Activated CD8-positive, alpha-beta T cell treated with anti-CD3 and anti-CD28 coated beads for 36 hours (primary cell): ENCODE data around the gene HTRA1. TPM values are rescaled to one million over a fixed set of nuclear protein-coding genes. Genes with fewer than 3 reads are reported as not detected.
A peak's percentile ranks its signal among the peaks of the same experiment; 100 is the strongest.

Experiments used
- ATAC-seq: fragments of 200-7000 bp; cut with Tn5 transposase; one replicate; pipeline ENCODE4 v1.10.0; 2021; ENCODE audit warnings: mild to moderate bottlenecking, moderate library complexity
- CTCF ChIA-PET: fragments of 350-600 bp; sonication (Branson Sonifier 250); formaldehyde crosslinking; loops from one replicate; lab custom pipeline; 2021; ENCODE audit warnings: antibody characterized with exemption; lab: Charles Lee
- POLR2A ChIA-PET: fragments of 350-600 bp; sonication (Branson Sonifier 250); formaldehyde crosslinking; loops from one replicate; lab custom pipeline; 2021; ENCODE audit warnings: antibody characterized with exemption; lab: Charles Lee
- DNase-seq: peaks from one replicate; pipeline ENCODE4 v3.0.0-alpha.2; 2020
- H3K27ac Mint-ChIP-seq: one replicate; pipeline ENCODE4 v1.8.0; 2021; ENCODE audit warnings: mild to moderate bottlenecking, mixed read lengths
- H3K27me3 Mint-ChIP-seq: one replicate; pipeline ENCODE4 v1.8.0; 2021; ENCODE audit warnings: mixed read lengths
- H3K36me3 Mint-ChIP-seq: one replicate; pipeline ENCODE4 v1.8.0; 2021; ENCODE audit warnings: low read depth, mixed read lengths
- H3K4me1 Mint-ChIP-seq: one replicate; pipeline ENCODE4 v1.8.0; 2021; ENCODE audit warnings: low read depth, mixed read lengths
- H3K4me3 Mint-ChIP-seq: one replicate; pipeline ENCODE4 v1.8.0; 2021; ENCODE audit warnings: mild to moderate bottlenecking, moderate library complexity, mixed read lengths
- H3K9me3 Mint-ChIP-seq: one replicate; pipeline ENCODE4 v1.8.0; 2021; ENCODE audit warnings: mixed read lengths
- CTCF ChIP-seq: fragments of 200-600 bp; IDR thresholded peaks from one replicate; pipeline ENCODE4 v1.8.0; 2022; ENCODE audit warnings: antibody characterized with exemption, mild to moderate bottlenecking
- intact Hi-C: fragments of 100-400 bp; cut with micrococcal nuclease; formaldehyde crosslinking; loops from one replicate; pipeline ENCODE4 v1.10.0; 2022
- total RNA-seq, 2 experiments: library from RNA; stranded (reverse); gene quantifications; one replicate each; pipeline ENCODE4 v1.2.3, GENCODE V29; 2021

The HTRA1 gene
- total RNA-seq, 2 experiments from 2014 or later: not detected

DNA sequence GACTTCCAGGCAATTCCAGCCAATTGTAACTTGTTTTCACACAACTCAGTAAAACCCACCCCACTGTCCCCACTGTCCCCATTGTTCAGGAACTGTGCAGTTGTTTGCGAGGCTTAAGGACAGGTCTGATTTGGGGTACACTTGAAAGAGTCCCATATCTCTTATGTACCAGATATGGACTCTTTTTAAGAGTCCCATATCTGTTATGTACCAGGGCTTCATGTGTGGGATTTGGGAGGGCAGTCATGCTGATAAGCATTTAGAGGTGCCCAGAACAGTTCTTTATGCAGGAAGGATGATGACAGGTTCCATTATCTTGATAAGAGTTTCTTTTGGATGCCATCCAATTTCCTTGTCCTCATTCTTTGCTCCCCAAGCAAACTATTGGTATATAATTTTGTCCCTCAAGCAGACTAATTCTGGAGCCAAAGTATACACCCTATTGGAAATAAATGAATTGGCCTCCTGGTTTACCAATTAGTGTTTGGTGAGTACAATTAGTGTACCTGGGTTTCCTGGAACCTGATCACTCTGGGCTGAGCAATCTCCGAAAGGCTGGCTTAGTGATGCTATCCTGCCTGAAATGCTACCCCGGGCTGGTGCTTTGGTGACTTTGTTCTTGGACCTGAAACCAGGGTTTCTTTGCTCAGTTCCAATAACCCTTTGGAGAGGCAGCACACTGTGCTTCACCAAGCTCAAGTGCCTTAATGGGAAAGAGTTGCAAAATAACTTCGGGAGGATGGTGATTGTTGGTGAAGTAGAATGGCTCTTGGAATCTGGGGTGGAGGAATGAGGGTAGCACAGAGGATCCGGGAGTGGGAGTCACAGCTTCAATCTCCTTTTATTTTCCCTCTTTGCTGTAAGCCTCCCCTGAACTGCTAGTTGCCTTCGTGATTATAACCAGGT, 93.0 kb downstream of the HTRA1 start:
- POLR2A ChIA-PET: no interaction called here
- Mint-ChIP-seq H3K27ac (no peak overlapping the region), H3K36me3 (no peaks in the 10 kb centered on the region), H3K4me1 (peaks cover 29% of the 10 kb centered on the region), H3K27me3 (no peaks in the 10 kb centered on the region), H3K9me3 (no peaks in the 10 kb centered on the region), H3K4me3 (no peak overlapping the region)
- TF ChIP-seq CTCF: no peak
- ATAC-seq (no peak), DNase-seq (no peak)
- intact Hi-C loops: loop anchor here (5.0 kb wide), 1 partner anchor 37 kb away; no protein-coding TSS in a partner anchor
- CTCF ChIA-PET: interaction anchor here (0.6 to 1.6 kb wide), 2 partner anchors 101 to 287 kb away, joined by 3 read pairs; no protein-coding TSS in a partner anchor

GRCh38 chr10:122555442-122555841, 94.1 kb downstream of the HTRA1 start:
- Mint-ChIP-seq H3K27me3 (peaks cover 2% of the 10 kb centered on the region), H3K27ac (no peak overlapping the region), H3K9me3 (no peaks in the 10 kb centered on the region), H3K36me3 (no peaks in the 10 kb centered on the region), H3K4me1 (peaks cover 30% of the 10 kb centered on the region), H3K4me3 (no peak overlapping the region)
- CTCF ChIA-PET: interaction anchor here (0.9 to 1.6 kb wide), 2 partner anchors 12 to 288 kb away, joined by 3 read pairs; no protein-coding TSS in a partner anchor
- DNase-seq (no peak), ATAC-seq (no peak)
- intact Hi-C loops: loop anchor here (5.0 kb wide), 1 partner anchor 38 kb away; no protein-coding TSS in a partner anchor
- TF ChIP-seq CTCF: no peak
- POLR2A ChIA-PET: no interaction called here

GRCh38 chr10:122557516-122557915, 96.2 kb downstream of the HTRA1 start:
- no peak for DNase-seq

DNA sequence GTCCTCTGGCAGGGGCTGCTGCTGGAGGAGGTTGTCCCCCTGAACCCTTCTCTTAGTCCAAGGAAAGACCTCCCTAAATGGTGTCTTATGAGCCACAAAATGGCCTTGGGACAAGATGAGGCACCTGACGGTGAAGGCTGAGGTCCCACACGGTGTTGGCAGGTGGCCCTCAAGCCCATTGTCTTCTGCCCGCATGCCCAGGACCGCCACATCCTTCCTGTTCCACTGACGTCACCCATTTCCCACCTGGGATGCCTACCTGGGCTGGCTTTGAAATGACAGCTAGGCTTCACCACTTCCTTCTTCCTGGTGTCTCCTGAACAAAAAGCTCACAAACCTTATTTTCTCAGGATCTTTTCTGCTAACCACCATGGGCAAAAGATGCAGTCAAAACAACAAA, 97.1 kb downstream of the HTRA1 start:
- CTCF ChIA-PET: interaction anchor here (1.1 kb wide), 1 partner anchor 657 kb away, joined by 3 read pairs; no protein-coding TSS in a partner anchor
- POLR2A ChIA-PET: no interaction called here
- DNase-seq: peak; percentile 30
- peak; percentile 34 for ATAC-seq
- H3K27ac Mint-ChIP-seq: no peak overlapping the region
- no peak for TF ChIP-seq CTCF
- no peaks in the 10 kb centered on the region for H3K9me3 Mint-ChIP-seq
- H3K4me1 Mint-ChIP-seq: peaks cover 24% of the 10 kb centered on the region
- H3K36me3 Mint-ChIP-seq: no peaks in the 10 kb centered on the region
- no peak overlapping the region for H3K4me3 Mint-ChIP-seq
- H3K27me3 Mint-ChIP-seq: peaks cover 10% of the 10 kb centered on the region
- intact Hi-C loops: loop anchor here (5.0 kb wide), 1 partner anchor 41 kb away; no protein-coding TSS in a partner anchor

More at GRCh38 chr10:122557516-122557915, 96.2 kb downstream of the HTRA1 start:
- Mint-ChIP-seq H3K4me1 (peaks cover 24% of the 10 kb centered on the region), H3K9me3 (no peaks in the 10 kb centered on the region), H3K27me3 (peaks cover 10% of the 10 kb centered on the region), H3K4me3 (no peak overlapping the region), H3K27ac (no peak overlapping the region), H3K36me3 (no peaks in the 10 kb centered on the region)
- intact Hi-C loops: loop anchor here (5.0 kb wide), 1 partner anchor 40 kb away; no protein-coding TSS in a partner anchor
- no peak for TF ChIP-seq CTCF
- no peak for ATAC-seq
- ChIA-PET POLR2A (interaction anchor here (1.3 kb wide), 1 partner anchor 43 kb away, joined by 3 read pairs; no protein-coding TSS in a partner anchor), CTCF (interaction anchor here (0.6 to 1.3 kb wide), 2 partner anchors 8 to 11 kb away, joined by 3 to 8 read pairs; no protein-coding TSS in a partner anchor)
